Loucy (cell line): ENCODE data around the gene MYPN.
"Not testable (repeated sequence)": the region's sequence is repeated elsewhere in the genome, so short reads cannot be mapped to it uniquely, and the experiment has no call there.

ENCODE experiments used
- H2AFZ ChIP-seq: fragments of 200-600 bp; sonication (generic); 2 replicates; pipeline ENCODE4 v1.6.0; 2016; ENCODE audit warnings: antibody characterized with exemption, mild to moderate bottlenecking, low read length, moderate library complexity
- H3F3A ChIP-seq: fragments of 200-600 bp; 2 replicates; pipeline ENCODE4 v1.6.0; 2016; ENCODE audit warnings: antibody characterized with exemption, low read depth, mild to moderate bottlenecking
- H3K27me3 ChIP-seq: fragments of 200-600 bp; sonication (generic); 2 replicates; pipeline ENCODE4 v1.6.1; 2014; ENCODE audit warnings: low read length, mild to moderate bottlenecking; ENCODE audit not compliant: insufficient read depth, poor library complexity, severe bottlenecking
- H3K36me3 ChIP-seq: fragments of 200-600 bp; sonication (generic); 2 replicates; pipeline ENCODE4 v1.6.1; 2016; ENCODE audit warnings: low read length; ENCODE audit not compliant: insufficient read depth
- H3K4me1 ChIP-seq: fragments of 200-600 bp; sonication (generic); 2 replicates; pipeline ENCODE4 v1.5.1; 2014; ENCODE audit warnings: low read length, mild to moderate bottlenecking; ENCODE audit not compliant: insufficient read depth, poor library complexity, severe bottlenecking
- H3K4me2 ChIP-seq: fragments of 200-600 bp; sonication (generic); 2 replicates; pipeline ENCODE4 v1.6.0; 2014; ENCODE audit warnings: antibody characterized with exemption, low read length, low read depth, mild to moderate bottlenecking; ENCODE audit not compliant: poor library complexity, severe bottlenecking
- H3K4me3 ChIP-seq: fragments of 200-600 bp; sonication (generic); 2 replicates; pipeline ENCODE4 v1.5.1; 2014; ENCODE audit warnings: low read length, mild to moderate bottlenecking, mixed read lengths; ENCODE audit not compliant: poor library complexity, severe bottlenecking
- H3K79me2 ChIP-seq: fragments of 200-600 bp; sonication (generic); 2 replicates; pipeline ENCODE4 v1.6.1; 2014; ENCODE audit warnings: low read length; ENCODE audit not compliant: insufficient read depth
- H3K9ac ChIP-seq: fragments of 200-600 bp; sonication (generic); 2 replicates; pipeline ENCODE4 v1.6.0; 2014; ENCODE audit warnings: mild to moderate bottlenecking, low read depth, low read length, moderate library complexity; ENCODE audit not compliant: poor library complexity, severe bottlenecking
- H3K9me2 ChIP-seq: fragments of 200-600 bp; sonication (generic); replicated peaks from 2 replicates; pipeline ENCODE4 v1.6.1; 2016; ENCODE audit warnings: low read depth, low read length, mixed read lengths
- H3K9me3 ChIP-seq: fragments of 200-600 bp; sonication (generic); 2 replicates; pipeline ENCODE4 v1.6.1; 2014; ENCODE audit warnings: mild to moderate bottlenecking, antibody characterized with exemption, low read length, low read depth; ENCODE audit not compliant: insufficient read depth
- H4K20me1 ChIP-seq: fragments of 200-600 bp; sonication (generic); 2 replicates; pipeline ENCODE4 v1.6.0; 2014; ENCODE audit warnings: antibody characterized with exemption, low read length, mild to moderate bottlenecking; ENCODE audit not compliant: insufficient read depth, poor library complexity, severe bottlenecking
- EZH2phosphoT487 ChIP-seq: fragments of 200-600 bp; IDR thresholded peaks from 2 replicates; pipeline ENCODE4 v1.6.1; 2018; ENCODE audit warnings: antibody characterized with exemption, mild to moderate bottlenecking, moderate library complexity, borderline replicate concordance
- TF ChIP-seq, protein P1 (sequence below): fragments of 200-600 bp; sonication (generic); conservative IDR thresholded peaks from 2 replicates; pipeline ENCODE4 v1.5.1; 2014; ENCODE audit warnings: mild to moderate bottlenecking, antibody characterized with exemption, low read length

Gene MYPN

DNA sequence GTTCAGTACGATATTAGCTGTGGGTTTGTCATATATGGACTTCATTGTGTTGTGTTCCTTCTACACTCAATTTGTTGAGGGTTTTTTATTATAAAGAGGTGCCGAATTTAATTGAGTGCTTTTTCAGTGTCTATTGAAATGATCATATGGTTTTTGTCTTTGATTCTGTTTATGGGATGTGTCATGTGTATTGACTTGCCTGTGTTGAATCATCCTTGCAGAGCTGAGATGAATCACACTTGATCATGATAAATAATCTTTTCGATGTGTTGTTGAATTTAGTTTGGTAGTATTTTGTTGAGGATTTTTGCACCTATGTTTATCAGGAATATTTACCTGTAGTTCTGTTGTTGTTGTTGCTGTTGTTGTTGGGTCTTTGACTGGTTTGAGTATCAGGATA lies 82.8 kb downstream of the MYPN start:
- Histone ChIP-seq H3K36me3 (no peaks in the 10 kb centered on the region), H3K9ac (no peak overlapping the region), H3K9me2 (no peaks in the 10 kb centered on the region)

DNA sequence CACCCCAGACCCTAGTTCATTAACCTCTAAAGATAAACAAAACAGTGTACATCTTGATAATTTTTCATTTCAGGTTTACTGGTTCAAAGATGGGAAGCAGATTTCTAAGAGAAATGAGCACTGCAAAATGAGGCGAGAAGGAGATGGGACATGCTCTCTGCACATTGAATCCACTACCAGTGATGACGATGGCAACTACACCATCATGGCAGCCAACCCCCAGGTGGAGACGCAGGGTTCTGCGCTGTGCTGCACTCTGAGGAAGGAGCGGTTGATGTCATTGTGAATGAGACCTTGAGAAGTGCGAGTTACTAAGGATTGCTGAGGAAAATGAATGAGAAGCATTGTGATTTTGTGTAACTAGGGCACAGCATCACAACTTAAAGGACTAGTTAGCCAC lies 85.0 kb downstream of the MYPN start:
- H3K79me2 ChIP-seq = no peaks in the 10 kb centered on the region
- H3F3A ChIP-seq = no peaks in the 10 kb centered on the region
- no peaks in the 10 kb centered on the region for H3K4me1 ChIP-seq
- H3K9ac ChIP-seq = no peak overlapping the region
- no peak overlapping the region for H3K4me2 ChIP-seq
- H3K36me3 ChIP-seq = no peaks in the 10 kb centered on the region
- TF ChIP-seq, protein P1, sequence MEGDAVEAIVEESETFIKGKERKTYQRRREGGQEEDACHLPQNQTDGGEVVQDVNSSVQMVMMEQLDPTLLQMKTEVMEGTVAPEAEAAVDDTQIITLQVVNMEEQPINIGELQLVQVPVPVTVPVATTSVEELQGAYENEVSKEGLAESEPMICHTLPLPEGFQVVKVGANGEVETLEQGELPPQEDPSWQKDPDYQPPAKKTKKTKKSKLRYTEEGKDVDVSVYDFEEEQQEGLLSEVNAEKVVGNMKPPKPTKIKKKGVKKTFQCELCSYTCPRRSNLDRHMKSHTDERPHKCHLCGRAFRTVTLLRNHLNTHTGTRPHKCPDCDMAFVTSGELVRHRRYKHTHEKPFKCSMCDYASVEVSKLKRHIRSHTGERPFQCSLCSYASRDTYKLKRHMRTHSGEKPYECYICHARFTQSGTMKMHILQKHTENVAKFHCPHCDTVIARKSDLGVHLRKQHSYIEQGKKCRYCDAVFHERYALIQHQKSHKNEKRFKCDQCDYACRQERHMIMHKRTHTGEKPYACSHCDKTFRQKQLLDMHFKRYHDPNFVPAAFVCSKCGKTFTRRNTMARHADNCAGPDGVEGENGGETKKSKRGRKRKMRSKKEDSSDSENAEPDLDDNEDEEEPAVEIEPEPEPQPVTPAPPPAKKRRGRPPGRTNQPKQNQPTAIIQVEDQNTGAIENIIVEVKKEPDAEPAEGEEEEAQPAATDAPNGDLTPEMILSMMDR = no peak
- TF ChIP-seq EZH2phosphoT487 = no peak
- no peaks in the 10 kb centered on the region for H3K9me2 ChIP-seq
- no peaks in the 10 kb centered on the region for H4K20me1 ChIP-seq
- H3K4me3 ChIP-seq = no peak overlapping the region
- no peaks in the 10 kb centered on the region for H3K9me3 ChIP-seq
- no peak overlapping the region for H2AFZ ChIP-seq
- H3K27me3 ChIP-seq = no peaks in the 10 kb centered on the region

More for the DNA sequence above, 82.8 kb downstream of the MYPN start:
- no peaks in the 10 kb centered on the region for H3K27me3 ChIP-seq
- H3F3A ChIP-seq = no peaks in the 10 kb centered on the region
- H3K4me2 ChIP-seq = no peak overlapping the region
- no peak for TF ChIP-seq EZH2phosphoT487
- TF ChIP-seq, protein P1 = no peak
- no peak overlapping the region for H2AFZ ChIP-seq
- H3K4me3 ChIP-seq = no peak overlapping the region
- H4K20me1 ChIP-seq = no peaks in the 10 kb centered on the region
- H3K79me2 ChIP-seq = no peaks in the 10 kb centered on the region
- no peaks in the 10 kb centered on the region for H3K4me1 ChIP-seq
- no peaks in the 10 kb centered on the region for H3K9me3 ChIP-seq

DNA sequence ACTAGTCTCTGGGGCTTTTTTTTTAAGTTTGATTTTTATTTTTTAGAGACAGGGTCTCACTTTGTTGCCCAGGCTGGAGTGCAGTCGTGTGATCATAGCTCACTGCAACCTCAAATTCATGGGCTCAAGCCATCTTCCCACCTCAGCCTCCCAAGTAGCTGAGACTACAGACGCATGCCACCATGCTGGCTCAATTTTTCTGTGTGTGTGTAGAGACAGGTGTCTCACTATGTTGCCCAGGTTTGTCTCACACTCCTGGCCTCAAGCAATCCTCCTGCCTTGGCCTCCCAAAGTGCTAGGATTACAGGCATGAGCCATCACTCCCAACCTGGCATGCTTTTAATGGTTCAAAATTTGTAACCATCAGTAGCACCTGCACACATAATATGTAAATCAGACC lies 86.5 kb downstream of the MYPN start:
- not testable (repeated sequence) for H3K36me3 ChIP-seq, H3K4me1 ChIP-seq, H3K9me3 ChIP-seq, H3K9me2 ChIP-seq, H4K20me1 ChIP-seq, H3F3A ChIP-seq, H3K79me2 ChIP-seq, H2AFZ ChIP-seq, H3K4me2 ChIP-seq, H3K4me3 ChIP-seq, H3K27me3 ChIP-seq, H3K9ac ChIP-seq

DNA sequence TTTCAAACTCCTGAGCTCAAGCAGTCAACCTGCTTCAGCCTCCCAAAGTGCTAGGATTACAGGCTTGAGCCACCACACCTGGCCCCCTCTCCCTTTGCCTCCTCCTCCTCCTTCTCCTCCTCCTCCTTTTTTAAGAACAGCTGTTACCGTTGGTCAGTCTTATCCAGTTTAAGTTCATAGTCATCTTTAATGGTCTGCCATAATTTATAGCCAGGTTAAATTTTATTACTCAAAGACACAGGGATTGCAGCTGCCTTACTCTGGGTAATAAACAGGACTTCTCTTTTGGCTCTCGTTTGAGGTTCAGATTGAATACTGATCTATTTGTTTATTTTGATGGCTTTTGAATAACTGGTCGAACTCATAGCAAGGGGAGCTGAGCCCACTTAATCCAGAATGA lies 87.4 kb downstream of the MYPN start:
- Histone ChIP-seq H2AFZ (no peak overlapping the region), H3K27me3 (no peaks in the 10 kb centered on the region), H4K20me1 (no peaks in the 10 kb centered on the region), H3K9ac (no peak overlapping the region), H3K4me2 (no peak overlapping the region), H3K9me2 (no peaks in the 10 kb centered on the region), H3F3A (no peaks in the 10 kb centered on the region), H3K4me1 (no peaks in the 10 kb centered on the region), H3K9me3 (no peaks in the 10 kb centered on the region), H3K36me3 (no peaks in the 10 kb centered on the region), H3K4me3 (no peak overlapping the region), H3K79me2 (no peaks in the 10 kb centered on the region)
- TF ChIP-seq EZH2phosphoT487 = no peak
- TF ChIP-seq, protein P1 = no peak
